ENCODE results near the gene RALGDS.
A peak's percentile ranks its signal among the peaks of the same experiment; 100 is the strongest.
"Not testable (repeated sequence)": the region's sequence is repeated elsewhere in the genome, so short reads cannot be mapped to it uniquely, and the experiment has no call there.

The RALGDS gene

GRCh38 chr9:133088146-133088750 lies 32.8 kb downstream of the RALGDS start:
- no peak for DNase-seq (ENCODE audit: low read depth)

- no peak for DNase-seq (ENCODE audit: low read depth)
These were observed 33.5 kb downstream of the RALGDS start for GRCh38 chr9:133087429-133088145.

- no peak for DNase-seq (ENCODE audit: low read depth)
These were observed 34.1 kb downstream of the RALGDS start for GRCh38 chr9:133086894-133087293.

- not testable (repeated sequence) for DNase-seq (ENCODE audit: low read depth)
These were observed 34.7 kb downstream of the RALGDS start for GRCh38 chr9:133086212-133086860.

- DNase-seq (ENCODE audit: low read depth), result not testable (repeated sequence)
These were observed 37.4 kb downstream of the RALGDS start for GRCh38 chr9:133083688-133084087.

GRCh38 chr9:133081957-133082644 lies 38.9 kb downstream of the RALGDS start:
- not testable (repeated sequence) for DNase-seq (ENCODE audit: low read depth)

- DNase-seq (ENCODE audit: low read depth), result not testable (repeated sequence)
These were observed 40.0 kb downstream of the RALGDS start for GRCh38 chr9:133080786-133081779.

- DNase-seq (ENCODE audit: low read depth), result no peak
These were observed 40.9 kb downstream of the RALGDS start for GRCh38 chr9:133080161-133080560.

- DNase-seq (ENCODE audit: low read depth), result no peak
These were observed 42.6 kb downstream of the RALGDS start for GRCh38 chr9:133078486-133078885.

- no peak for DNase-seq (ENCODE audit: low read depth)
These were observed 44.3 kb downstream of the RALGDS start for GRCh38 chr9:133076691-133077090.

GRCh38 chr9:133075925-133076630 lies 45.0 kb downstream of the RALGDS start:
- peak; percentile 30 for DNase-seq (ENCODE audit: low read depth)

- no peak for DNase-seq (ENCODE audit: low read depth)
These were observed 46.9 kb downstream of the RALGDS start for GRCh38 chr9:133074111-133074651.

GRCh38 chr9:133073086-133074014 lies 47.7 kb downstream of the RALGDS start:
- DNase-seq (ENCODE audit: low read depth), result no peak

- DNase-seq (ENCODE audit: low read depth), result not testable (repeated sequence)
These were observed 48.8 kb downstream of the RALGDS start for GRCh38 chr9:133072210-133072609.

GRCh38 chr9:133071484-133072150 lies 49.4 kb downstream of the RALGDS start:
- DNase-seq (ENCODE audit: low read depth), result no peak

- not testable (repeated sequence) for DNase-seq (ENCODE audit: low read depth)
These were observed 50.1 kb downstream of the RALGDS start for GRCh38 chr9:133070985-133071384.

GRCh38 chr9:133070500-133070961 lies 50.5 kb downstream of the RALGDS start:
- DNase-seq (ENCODE audit: low read depth), result not testable (repeated sequence)

- not testable (repeated sequence) for DNase-seq (ENCODE audit: low read depth)
These were observed 52.6 kb downstream of the RALGDS start for GRCh38 chr9:133068431-133068830.

GRCh38 chr9:133067813-133068212 lies 53.2 kb downstream of the RALGDS start:
- DNase-seq (ENCODE audit: low read depth), result no peak
